Hematopoietic multipotent progenitor cell (in vitro differentiated cells): Measurements from ENCODE around the gene ZNF598. TPM values are rescaled to one million over a fixed set of nuclear protein-coding genes. Genes with fewer than 3 reads are reported as not detected.
"Not testable (repeated sequence)": the region's sequence is repeated elsewhere in the genome, so short reads cannot be mapped to it uniquely, and the experiment has no call there.

Source experiments
- DNase-seq, 3 donors: peaks; one replicate each; pipeline ENCODE4 v3.0.0-alpha.2; 2011 to 2015; ENCODE audit warnings: low read depth in 2 of 3, low spot score in 2 of 3
- total RNA-seq: library from RNA; depleted of rRNA; stranded (reverse); fragments of >200 nt; gene quantifications from one replicate; pipeline ENCODE4 v1.2.3, GENCODE V29; 2012

Gene ZNF598
- total RNA-seq, 1 donor: 34.7 TPM

- DNase-seq: no peak
Measured at GRCh38 chr16:2028620-2029220, 19.1 kb upstream of the ZNF598 start.

GRCh38 chr16:2028146-2028545 is 18.5 kb upstream of the ZNF598 start:
- DNase-seq: no peak

- no peak for DNase-seq
Measured at GRCh38 chr16:2027024-2028010, 17.7 kb upstream of the ZNF598 start.

- DNase-seq: no peak
Measured at GRCh38 chr16:2026461-2027023, 16.9 kb upstream of the ZNF598 start, which contains the start of gene NHERF2. NHERF2 (plus strand) TSS chr16:2026902; CDS start chr16:2027006, 104 bp downstream.

GRCh38 chr16:2025878-2026460 is 16.3 kb upstream of the ZNF598 start:
- DNase-seq: no peak

- DNase-seq: no peak
Measured at GRCh38 chr16:2025251-2025650, 15.6 kb upstream of the ZNF598 start.

GRCh38 chr16:2024032-2024420 is 14.4 kb upstream of the ZNF598 start:
- DNase-seq: no peak

GRCh38 chr16:2023092-2024031 is 13.7 kb upstream of the ZNF598 start:
- peak; percentile 90 to 95 (median 94) for DNase-seq

- DNase-seq: no peak
Measured at GRCh38 chr16:2022723-2023091, 13.1 kb upstream of the ZNF598 start.

- peak in 1 of 3 donors; percentile 49 for DNase-seq
Measured at GRCh38 chr16:2019921-2020831, 10.6 kb upstream of the ZNF598 start.

- DNase-seq: peak in 2 of 3 donors; percentile 57 to 67
Measured at GRCh38 chr16:2019518-2019920, 9.9 kb upstream of the ZNF598 start, which contains the start of gene NPW. NPW (plus strand) TSS chr16:2019785.

- no peak for DNase-seq
Measured at GRCh38 chr16:2016407-2016922, 6.8 kb upstream of the ZNF598 start.

GRCh38 chr16:2015947-2016208 is 6.3 kb upstream of the ZNF598 start:
- DNase-seq: no peak

- DNase-seq: no peak
Measured at GRCh38 chr16:2015117-2015946, 5.7 kb upstream of the ZNF598 start.

GRCh38 chr16:2013527-2013926 is 3.9 kb upstream of the ZNF598 start:
- DNase-seq: no peak

- DNase-seq: not testable (repeated sequence)
Measured at GRCh38 chr16:2011726-2012125, 2.1 kb upstream of the ZNF598 start.

- DNase-seq: no peak
Measured at GRCh38 chr16:2009164-2009711, 383 bp downstream of the ZNF598 start.
